GM19395 (cell line): ENCODE data around the gene MAP2K7.
A peak's percentile ranks its signal among the peaks of the same experiment; 100 is the strongest.
"Not testable (repeated sequence)": the region's sequence is repeated elsewhere in the genome, so short reads cannot be mapped to it uniquely, and the experiment has no call there.

ENCODE experiments used
- ATAC-seq: cut with Tn5 transposase; IDR thresholded peaks from one replicate; pipeline ENCODE4 v1.9.1; 2021; ENCODE audit warnings: mild to moderate bottlenecking, moderate library complexity; ENCODE audit not compliant: unreplicated experiment

The MAP2K7 gene

GRCh38 chr19:7903244-7904073 is at the start of gene MAP2K7:
MAP2K7 (plus strand) TSS chr19:7903877; CDS start chr19:7903945, 68 bp downstream.
- ATAC-seq = peak; percentile 77

GRCh38 chr19:7855426-7856108 is 48.1 kb upstream of the MAP2K7 start:
- no peak for ATAC-seq

GRCh38 chr19:7856109-7856591 is 47.5 kb upstream of the MAP2K7 start:
- no peak for ATAC-seq

GRCh38 chr19:7856679-7857663 is 46.7 kb upstream of the MAP2K7 start:
- ATAC-seq = no peak

- no peak for ATAC-seq
These were observed 46.0 kb upstream of the MAP2K7 start for GRCh38 chr19:7857727-7858108.

GRCh38 chr19:7858109-7858770 is 45.4 kb upstream of the MAP2K7 start:
- no peak for ATAC-seq

- not testable (repeated sequence) for ATAC-seq
These were observed 44.6 kb upstream of the MAP2K7 start for GRCh38 chr19:7859087-7859486.

- ATAC-seq = no peak
These were observed 43.6 kb upstream of the MAP2K7 start for GRCh38 chr19:7859831-7860713.

- ATAC-seq = no peak
These were observed 42.7 kb upstream of the MAP2K7 start for GRCh38 chr19:7860714-7861618.

- no peak for ATAC-seq
These were observed 41.9 kb upstream of the MAP2K7 start for GRCh38 chr19:7861619-7862412.

- no peak for ATAC-seq
These were observed 41.2 kb upstream of the MAP2K7 start for GRCh38 chr19:7862413-7862951.

- no peak for ATAC-seq
These were observed 40.3 kb upstream of the MAP2K7 start for GRCh38 chr19:7863157-7863970.

- no peak for ATAC-seq
These were observed 39.5 kb upstream of the MAP2K7 start for GRCh38 chr19:7863971-7864689.

GRCh38 chr19:7864690-7865074 is 39.0 kb upstream of the MAP2K7 start:
- no peak for ATAC-seq

- ATAC-seq = no peak
These were observed 38.3 kb upstream of the MAP2K7 start for GRCh38 chr19:7865262-7865911.
